Activated CD8-positive, alpha-beta memory T cell treated with anti-CD3 and anti-CD28 coated beads for 1 hour (primary cell): ENCODE measurements around the gene ARAP1.

ENCODE experiments used
- DNase-seq, 2 donors: peaks; one replicate each; pipeline ENCODE4 v3.0.0-alpha.2; 2020; ENCODE audit warnings: low read depth in 1 of 2; ENCODE audit errors: extremely low read depth in 1 of 2

Gene ARAP1

GRCh38 chr11:72780296-72781062, 28.3 kb upstream of the ARAP1 start:
- DNase-seq, result no peak

- DNase-seq, result no peak
Observed at GRCh38 chr11:72779495-72780128, 27.4 kb upstream of the ARAP1 start.

- no peak for DNase-seq
Observed at GRCh38 chr11:72778535-72779494, 26.6 kb upstream of the ARAP1 start.

- no peak for DNase-seq
Observed at GRCh38 chr11:72777755-72778278, 25.6 kb upstream of the ARAP1 start.

GRCh38 chr11:72776844-72777754, 24.9 kb upstream of the ARAP1 start:
- DNase-seq, result no peak

- no peak for DNase-seq
Observed at GRCh38 chr11:72776117-72776843, 24.1 kb upstream of the ARAP1 start.

- DNase-seq, result no peak
Observed at GRCh38 chr11:72775288-72776110, 23.3 kb upstream of the ARAP1 start.

- DNase-seq, result no peak
Observed at GRCh38 chr11:72774499-72774898, 22.3 kb upstream of the ARAP1 start.

- no peak for DNase-seq
Observed at GRCh38 chr11:72773696-72774095, 21.5 kb upstream of the ARAP1 start.

GRCh38 chr11:72773291-72773690, 21.1 kb upstream of the ARAP1 start:
- DNase-seq, result no peak

GRCh38 chr11:72772059-72772458, 19.9 kb upstream of the ARAP1 start:
- no peak for DNase-seq

- DNase-seq, result no peak
Observed at GRCh38 chr11:72771507-72771906, 19.3 kb upstream of the ARAP1 start.

GRCh38 chr11:72770799-72771198, 18.6 kb upstream of the ARAP1 start:
- DNase-seq, result no peak

- no peak for DNase-seq
Observed at GRCh38 chr11:72769680-72770079, 17.5 kb upstream of the ARAP1 start.

- DNase-seq, result no peak
Observed at GRCh38 chr11:72768581-72768980, 16.4 kb upstream of the ARAP1 start.

GRCh38 chr11:72767203-72768062, 15.2 kb upstream of the ARAP1 start:
- no peak for DNase-seq

- no peak for DNase-seq
Observed at GRCh38 chr11:72766152-72766902, 14.1 kb upstream of the ARAP1 start.
